ENCODE measurements around the gene NPTX1. TPM values are rescaled to one million over a fixed set of nuclear protein-coding genes. Genes with fewer than 3 reads are reported as not detected.

Gene NPTX1
- total RNA-seq, 1 donor from 2014 or later: 0.10 TPM

- DNase-seq (ENCODE audit: low spot score): no peak
- Mint-ChIP-seq H3K27ac (ENCODE audit: unreplicated experiment) (no peak overlapping the region), H3K4me3 (ENCODE audit: unreplicated experiment) (no peak overlapping the region), H3K27me3 (ENCODE audit: unreplicated experiment) (no peaks in the 10 kb centered on the region), H3K9me3 (ENCODE audit: unreplicated experiment) (no peaks in the 10 kb centered on the region), H3K36me3 (ENCODE audit: low read depth, unreplicated experiment) (no peaks in the 10 kb centered on the region), H3K4me1 (ENCODE audit: unreplicated experiment) (no peaks in the 10 kb centered on the region)
- TF ChIP-seq CTCF (IDR thresholded peaks at IDR 0.05; ENCODE audit: unreplicated experiment): no peak
These were observed 51.3 kb downstream of the NPTX1 start for GRCh38 chr17:80424878-80425765.

DNA sequence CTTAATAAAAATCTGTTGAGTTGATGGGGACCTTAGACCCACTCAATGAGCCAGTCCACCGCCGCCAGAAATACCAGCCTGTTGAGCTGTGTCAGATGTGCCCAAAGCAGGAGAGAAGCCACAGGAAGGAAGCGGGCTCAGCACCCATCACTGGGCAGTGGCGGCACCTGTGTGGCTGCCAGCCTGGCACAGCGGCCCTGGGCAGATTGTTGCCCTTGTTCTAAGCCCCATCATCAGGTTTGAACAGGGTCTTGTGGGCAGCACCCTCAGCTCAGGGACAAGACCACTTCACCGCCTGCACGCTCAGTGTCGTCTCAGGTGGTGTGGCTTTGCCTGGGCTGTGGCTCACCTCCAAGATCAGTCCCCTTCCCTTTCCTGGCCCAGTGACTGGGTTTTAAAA, 52.1 kb downstream of the NPTX1 start:
- peaks cover 4% of the 10 kb centered on the region for H3K36me3 Mint-ChIP-seq (ENCODE audit: low read depth, unreplicated experiment)
- no peak overlapping the region for H3K27ac Mint-ChIP-seq (ENCODE audit: unreplicated experiment)
- no peaks in the 10 kb centered on the region for H3K27me3 Mint-ChIP-seq (ENCODE audit: unreplicated experiment)
- TF ChIP-seq CTCF (IDR thresholded peaks at IDR 0.05; ENCODE audit: unreplicated experiment): no peak
- no peak for DNase-seq (ENCODE audit: low spot score)
- no peaks in the 10 kb centered on the region for H3K9me3 Mint-ChIP-seq (ENCODE audit: unreplicated experiment)
- no peak overlapping the region for H3K4me3 Mint-ChIP-seq (ENCODE audit: unreplicated experiment)
- peaks cover 3% of the 10 kb centered on the region for H3K4me1 Mint-ChIP-seq (ENCODE audit: unreplicated experiment)

DNA sequence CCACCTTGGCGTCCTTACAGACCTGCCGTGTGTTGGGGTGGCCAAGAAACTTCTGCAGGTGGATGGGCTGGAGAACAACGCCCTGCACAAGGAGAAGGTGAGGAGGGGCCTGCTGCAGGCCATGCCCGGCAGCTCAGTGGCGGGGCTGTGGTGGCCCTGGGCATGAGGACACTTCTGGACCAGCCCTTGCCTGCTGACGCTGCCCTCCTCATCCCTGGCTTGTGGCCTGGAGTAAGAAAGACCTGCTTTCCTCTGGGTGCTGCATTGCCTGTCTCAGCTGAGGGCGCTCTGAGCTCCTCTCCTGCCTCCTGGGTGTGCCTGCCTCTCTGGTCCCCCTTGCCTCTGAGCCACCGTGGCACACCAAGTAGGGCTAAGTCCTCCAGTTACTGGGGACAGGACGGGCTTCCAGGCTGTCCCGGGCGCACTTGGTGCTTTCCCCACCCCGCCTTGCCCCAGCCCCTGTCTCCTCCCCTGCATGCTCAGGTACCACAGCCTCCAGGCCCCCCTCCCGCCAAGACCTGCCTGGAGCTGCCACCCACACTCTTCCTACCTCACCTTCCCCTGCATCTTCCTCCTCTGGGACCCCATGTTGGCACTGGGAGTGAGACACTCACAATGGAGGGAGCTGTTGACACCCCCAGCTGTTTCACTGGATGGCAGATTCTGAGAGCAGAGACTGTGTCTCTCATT, 52.7 kb downstream of the NPTX1 start:
- no peak for DNase-seq (ENCODE audit: low spot score)
- Mint-ChIP-seq H3K9me3 (ENCODE audit: unreplicated experiment) (no peaks in the 10 kb centered on the region), H3K27ac (ENCODE audit: unreplicated experiment) (no peak overlapping the region), H3K27me3 (ENCODE audit: unreplicated experiment) (no peaks in the 10 kb centered on the region), H3K4me3 (ENCODE audit: unreplicated experiment) (no peak overlapping the region), H3K36me3 (ENCODE audit: low read depth, unreplicated experiment) (peaks cover 4% of the 10 kb centered on the region), H3K4me1 (ENCODE audit: unreplicated experiment) (peaks cover 3% of the 10 kb centered on the region)
- no peak for TF ChIP-seq CTCF (IDR thresholded peaks at IDR 0.05; ENCODE audit: unreplicated experiment)

DNA sequence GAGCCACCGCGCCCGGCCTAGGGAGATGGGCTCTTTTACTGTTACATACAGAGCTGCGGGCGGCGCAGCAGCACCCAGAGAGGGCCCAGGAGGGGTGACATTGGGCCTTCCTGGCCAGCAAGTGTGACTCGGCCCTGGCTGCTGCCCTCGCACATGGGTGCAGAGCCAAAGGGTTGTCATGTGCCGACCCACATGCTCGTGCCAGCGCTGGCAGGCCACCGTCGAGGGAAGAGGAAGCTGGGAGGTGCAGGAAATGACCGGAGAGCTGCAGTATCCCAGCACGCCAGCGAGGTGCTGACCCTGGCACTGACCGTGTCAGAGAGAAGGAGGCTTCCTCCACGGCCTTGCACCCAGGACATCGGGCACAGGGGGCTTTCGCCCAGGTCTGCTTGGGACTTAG, 53.4 kb downstream of the NPTX1 start:
- no peak for TF ChIP-seq CTCF (IDR thresholded peaks at IDR 0.05; ENCODE audit: unreplicated experiment)
- Mint-ChIP-seq H3K4me3 (ENCODE audit: unreplicated experiment) (no peak overlapping the region), H3K27ac (ENCODE audit: unreplicated experiment) (no peak overlapping the region), H3K36me3 (ENCODE audit: low read depth, unreplicated experiment) (peaks cover 11% of the 10 kb centered on the region), H3K9me3 (ENCODE audit: unreplicated experiment) (no peaks in the 10 kb centered on the region), H3K4me1 (ENCODE audit: unreplicated experiment) (peaks cover 6% of the 10 kb centered on the region), H3K27me3 (ENCODE audit: unreplicated experiment) (no peaks in the 10 kb centered on the region)
- no peak for DNase-seq (ENCODE audit: low spot score)

- Mint-ChIP-seq H3K4me3 (ENCODE audit: unreplicated experiment) (no peak overlapping the region), H3K4me1 (ENCODE audit: unreplicated experiment) (peaks cover 9% of the 10 kb centered on the region), H3K27me3 (ENCODE audit: unreplicated experiment) (no peaks in the 10 kb centered on the region), H3K9me3 (ENCODE audit: unreplicated experiment) (no peaks in the 10 kb centered on the region), H3K27ac (ENCODE audit: unreplicated experiment) (no peak overlapping the region), H3K36me3 (ENCODE audit: low read depth, unreplicated experiment) (peaks cover 18% of the 10 kb centered on the region)
- no peak for DNase-seq (ENCODE audit: low spot score)
- TF ChIP-seq CTCF (IDR thresholded peaks at IDR 0.05; ENCODE audit: unreplicated experiment): no peak
These were observed 54.1 kb downstream of the NPTX1 start for GRCh38 chr17:80422276-80422675.

Measured in endothelial cell (in vitro differentiated cells).